Activated T-cell treated with anti-CD3 and anti-CD28 coated beads for 4 hours (primary cell): ENCODE measurements around the gene BCL2.
A peak's percentile ranks its signal among the peaks of the same experiment; 100 is the strongest.

Experiments
- DNase-seq: peaks from one replicate; pipeline ENCODE4 v3.0.0-alpha.2; 2020

The BCL2 gene

GRCh38 chr18:63178971-63179370 lies 140.6 kb downstream of the BCL2 start:
- no peak for DNase-seq

- no peak for DNase-seq
Observed at GRCh38 chr18:63177919-63178821, 141.4 kb downstream of the BCL2 start.

- no peak for DNase-seq
Observed at GRCh38 chr18:63177259-63177658, 142.3 kb downstream of the BCL2 start.

- DNase-seq = no peak
Observed at GRCh38 chr18:63175264-63175663, 144.3 kb downstream of the BCL2 start.

GRCh38 chr18:63173983-63174382 lies 145.6 kb downstream of the BCL2 start:
- no peak for DNase-seq

- no peak for DNase-seq
Observed at GRCh38 chr18:63169853-63170252, 149.7 kb downstream of the BCL2 start.

- no peak for DNase-seq
Observed at GRCh38 chr18:63168287-63168686, 151.3 kb downstream of the BCL2 start.

- no peak for DNase-seq
Observed at GRCh38 chr18:63166142-63166541, 153.4 kb downstream of the BCL2 start.

- DNase-seq = no peak
Observed at GRCh38 chr18:63164396-63164795, 155.2 kb downstream of the BCL2 start.

GRCh38 chr18:63162271-63163014 lies 157.1 kb downstream of the BCL2 start:
- no peak for DNase-seq

- peak; percentile 73 for DNase-seq
Observed at GRCh38 chr18:63161761-63162195, 157.8 kb downstream of the BCL2 start.

GRCh38 chr18:63161032-63161760 lies 158.4 kb downstream of the BCL2 start:
- DNase-seq = no peak

- DNase-seq = no peak
Observed at GRCh38 chr18:63160172-63160995, 159.2 kb downstream of the BCL2 start.

GRCh38 chr18:63159590-63159989 lies 160.0 kb downstream of the BCL2 start:
- no peak for DNase-seq

- no peak for DNase-seq
Observed at GRCh38 chr18:63158676-63159291, 160.8 kb downstream of the BCL2 start.

- DNase-seq = no peak
Observed at GRCh38 chr18:63158012-63158631, 161.4 kb downstream of the BCL2 start.

GRCh38 chr18:63157293-63158011 lies 162.1 kb downstream of the BCL2 start:
- DNase-seq = no peak

- no peak for DNase-seq
Observed at GRCh38 chr18:63155910-63156773, 163.4 kb downstream of the BCL2 start.

- peak; percentile 77 for DNase-seq
Observed at GRCh38 chr18:63155169-63155852, 164.3 kb downstream of the BCL2 start.
